Measurements from ENCODE around the gene XYLT1.

DNA sequence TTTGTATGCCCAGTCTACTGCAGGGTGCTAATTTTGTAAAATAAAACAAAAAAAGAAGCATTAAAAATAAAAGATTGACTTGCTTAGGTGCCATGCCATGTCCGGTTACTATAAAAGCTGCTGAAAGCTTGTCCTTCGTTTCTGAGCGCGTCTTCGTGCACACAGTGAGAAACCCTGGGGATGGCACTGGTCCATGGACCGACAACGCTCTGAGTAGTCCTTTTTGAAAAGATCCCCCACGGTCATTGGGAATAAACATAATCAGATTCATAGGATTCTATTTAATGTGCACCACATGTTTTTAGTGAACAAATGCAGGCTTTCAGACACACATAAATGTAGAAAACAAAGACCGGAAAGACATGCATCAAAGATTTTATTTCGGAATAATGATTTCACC is 146.3 kb downstream of the XYLT1 start:
- TF ChIP-seq, protein P1, sequence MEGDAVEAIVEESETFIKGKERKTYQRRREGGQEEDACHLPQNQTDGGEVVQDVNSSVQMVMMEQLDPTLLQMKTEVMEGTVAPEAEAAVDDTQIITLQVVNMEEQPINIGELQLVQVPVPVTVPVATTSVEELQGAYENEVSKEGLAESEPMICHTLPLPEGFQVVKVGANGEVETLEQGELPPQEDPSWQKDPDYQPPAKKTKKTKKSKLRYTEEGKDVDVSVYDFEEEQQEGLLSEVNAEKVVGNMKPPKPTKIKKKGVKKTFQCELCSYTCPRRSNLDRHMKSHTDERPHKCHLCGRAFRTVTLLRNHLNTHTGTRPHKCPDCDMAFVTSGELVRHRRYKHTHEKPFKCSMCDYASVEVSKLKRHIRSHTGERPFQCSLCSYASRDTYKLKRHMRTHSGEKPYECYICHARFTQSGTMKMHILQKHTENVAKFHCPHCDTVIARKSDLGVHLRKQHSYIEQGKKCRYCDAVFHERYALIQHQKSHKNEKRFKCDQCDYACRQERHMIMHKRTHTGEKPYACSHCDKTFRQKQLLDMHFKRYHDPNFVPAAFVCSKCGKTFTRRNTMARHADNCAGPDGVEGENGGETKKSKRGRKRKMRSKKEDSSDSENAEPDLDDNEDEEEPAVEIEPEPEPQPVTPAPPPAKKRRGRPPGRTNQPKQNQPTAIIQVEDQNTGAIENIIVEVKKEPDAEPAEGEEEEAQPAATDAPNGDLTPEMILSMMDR (IDR thresholded peaks at IDR 0.05; ENCODE audit: control extremely low read depth in 1 of 3, insufficient read depth in 1 of 3, low read depth in 1 of 3, low read length in 3 of 3): no peak
- TF ChIP-seq EGR1 (IDR thresholded peaks at IDR 0.05; ENCODE audit: borderline replicate concordance, low read depth, low read length) (no peak), POLR2A (IDR thresholded peaks at IDR 0.05; ENCODE audit: control extremely low read depth in 1 of 2, low read depth in 2 of 2, low read length in 2 of 2) (no peak), POU5F1 (IDR thresholded peaks at IDR 0.05; ENCODE audit: low read depth, low read length) (no peak), TAF1 (IDR thresholded peaks at IDR 0.05; ENCODE audit: low read depth, low read length) (no peak), YY1 (IDR thresholded peaks at IDR 0.05; ENCODE audit: low read depth, low read length) (no peak), SP2 (IDR thresholded peaks at IDR 0.05; ENCODE audit: low read length) (no peak), EP300 (IDR thresholded peaks at IDR 0.05; ENCODE audit: borderline replicate concordance in 1 of 2, low read depth in 2 of 2, low read length in 2 of 2) (no peak), CHD2 (IDR thresholded peaks at IDR 0.05; ENCODE audit: low read length) (no peak), SIN3A (conservative IDR thresholded peaks at IDR 0.05 in 1 of 2, IDR thresholded peaks at IDR 0.05 in 1 of 2; ENCODE audit: low read depth in 1 of 2, low read length in 2 of 2) (no peak), FOSL1 (IDR thresholded peaks at IDR 0.05; ENCODE audit: insufficient read depth, low read depth, low read length) (no peak)

Measured in H1 (cell line).